NCI-H2107 treated with DMSO at 0.1 percent for 48 hours (cell line): ENCODE results near the gene HOXB4.

Experiments
- DNase-seq: peaks from one replicate; lab custom pipeline; 2025; ENCODE audit not compliant: unreplicated experiment; lab: John Stamatoyannopoulos, UW

HOXB4 gene

DNA sequence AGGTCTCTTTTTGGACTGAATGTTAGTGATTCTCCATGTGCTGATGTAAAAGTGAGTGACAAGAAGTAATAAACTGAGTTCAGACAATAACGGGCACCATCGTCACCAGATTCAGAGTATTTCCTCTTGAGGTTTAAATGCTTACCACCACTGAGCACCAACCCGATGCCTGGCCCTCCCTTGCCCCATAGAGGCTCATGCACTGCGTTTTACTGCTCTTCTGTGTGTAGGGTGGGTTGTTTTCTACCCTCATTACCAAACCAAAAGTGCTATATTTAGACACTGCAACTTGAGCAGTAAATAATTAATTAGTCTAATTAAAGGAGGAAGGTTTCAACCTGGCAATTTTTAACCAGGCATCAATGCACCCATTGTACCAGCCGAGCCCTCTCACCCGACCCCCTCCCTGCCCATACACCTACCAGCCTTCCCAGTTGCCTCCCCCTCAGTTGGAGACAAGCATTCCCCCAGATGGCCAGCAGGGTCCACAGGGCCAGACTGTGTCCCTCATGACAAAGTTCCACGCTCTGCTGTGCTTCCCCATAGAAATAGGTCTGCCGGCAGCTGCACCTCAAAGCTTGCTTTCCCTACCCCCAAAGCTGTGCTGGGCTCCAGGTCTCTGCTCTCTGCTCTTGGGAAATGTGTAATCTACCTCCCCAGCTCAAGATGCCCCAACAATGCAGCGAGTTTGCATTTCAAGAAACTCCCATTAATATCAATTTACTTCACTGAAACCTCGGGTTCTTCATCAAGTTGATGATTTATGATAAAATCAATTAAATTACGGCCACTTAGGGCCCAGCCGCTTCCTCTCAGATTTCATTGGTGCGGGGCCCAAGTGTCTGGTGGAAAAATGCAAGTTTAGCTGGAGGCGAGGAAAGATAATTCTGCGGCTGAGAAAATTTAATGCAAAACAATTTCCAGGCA, 16.0 kb downstream of the HOXB4 start:
- DNase-seq = no peak

DNA sequence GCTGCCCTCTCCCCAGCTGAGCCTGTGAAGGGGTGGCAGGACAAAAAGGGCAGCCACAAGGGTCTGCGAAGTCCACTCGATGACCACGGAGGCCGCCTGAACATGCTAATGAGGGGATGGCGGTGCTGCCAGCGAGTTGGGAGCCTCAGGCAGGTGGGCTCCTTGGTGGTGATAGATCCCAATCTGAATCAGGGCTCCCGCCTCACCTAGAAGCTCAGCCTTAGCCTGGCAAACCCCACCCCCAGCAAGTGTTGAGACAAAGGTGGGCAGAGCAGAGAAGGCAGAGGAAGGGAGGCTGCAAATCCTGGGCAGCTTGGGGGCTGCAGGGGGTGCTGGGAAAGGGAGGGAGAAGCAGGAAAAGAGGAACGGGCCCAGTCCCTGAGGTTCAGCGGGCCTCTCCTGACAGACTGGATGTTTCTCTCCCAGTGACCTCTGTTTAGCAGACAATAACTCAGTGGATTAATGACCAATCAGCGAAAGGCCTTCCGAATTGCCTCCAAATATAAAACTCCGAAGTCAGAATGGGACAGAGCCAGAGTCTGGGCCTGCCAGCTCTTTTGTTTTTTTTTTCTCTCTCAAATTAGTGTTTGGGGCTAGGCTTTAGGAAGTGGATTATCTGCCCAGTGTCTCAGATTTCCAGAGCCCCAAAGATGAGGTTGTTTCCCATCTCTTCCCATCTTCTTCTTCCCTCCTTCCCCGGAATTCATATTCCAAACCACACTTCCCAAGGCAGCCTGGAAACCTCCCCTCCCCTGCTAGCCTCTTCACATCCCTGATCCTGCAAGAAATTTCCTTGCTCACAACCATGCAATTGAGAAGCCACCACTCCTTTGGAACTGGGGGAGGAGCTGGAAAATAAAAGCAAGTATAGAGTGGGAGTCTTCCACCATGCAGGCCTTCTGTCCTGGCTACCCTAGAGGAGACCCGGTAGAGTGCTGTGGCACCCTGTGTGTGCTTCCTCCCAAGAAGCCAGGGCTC, 18.0 kb downstream of the HOXB4 start:
- DNase-seq = no peak

DNA sequence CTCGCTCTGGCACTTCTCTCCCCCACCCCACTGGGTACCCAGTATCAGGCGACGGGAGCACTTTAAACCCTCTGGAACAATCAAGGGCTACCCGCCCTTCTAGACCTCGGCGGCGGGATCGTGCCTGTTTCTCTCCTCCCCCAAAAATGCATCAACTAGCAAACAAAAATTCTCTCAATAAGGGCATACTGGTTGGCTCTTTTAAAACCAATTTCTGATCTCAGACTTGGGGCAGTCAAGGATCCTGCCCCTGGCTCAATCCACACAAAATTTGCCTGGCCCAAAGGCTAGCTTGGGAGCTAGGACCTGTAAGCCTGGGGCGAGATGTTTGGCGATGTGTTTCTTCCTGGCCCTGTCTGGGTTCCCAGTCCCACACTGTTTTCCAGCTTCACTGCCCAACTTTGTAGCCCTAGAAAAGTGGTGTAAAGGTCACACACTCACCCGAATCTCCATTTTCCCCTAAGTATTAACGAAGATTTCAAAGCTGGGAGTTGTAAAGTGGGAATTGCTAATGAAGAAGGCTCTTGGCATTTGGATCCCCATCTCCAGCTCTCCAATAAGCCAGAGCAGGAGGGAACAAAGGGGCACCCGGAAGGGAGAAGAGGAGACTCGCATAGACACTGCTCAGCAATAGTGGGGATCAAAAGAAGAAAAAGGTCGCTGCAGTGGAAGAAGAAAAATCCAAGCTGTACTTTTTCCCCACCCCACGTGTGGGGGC, 18.9 kb downstream of the HOXB4 start:
- DNase-seq = no peak

DNA sequence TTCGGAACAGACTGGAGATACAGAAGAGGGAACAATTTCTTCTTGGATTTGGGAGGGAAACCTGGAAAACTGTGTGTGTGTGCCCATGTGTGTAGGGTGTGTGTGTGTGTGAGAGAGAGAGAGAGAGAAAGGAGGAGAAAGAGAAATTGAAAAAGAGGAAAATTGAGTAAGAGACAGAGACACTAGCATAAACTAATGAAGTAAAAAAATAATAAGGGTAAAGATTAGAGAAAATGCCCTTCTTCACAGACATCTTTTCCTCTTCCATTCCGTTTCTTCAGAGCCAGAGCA, 19.4 kb downstream of the HOXB4 start:
- DNase-seq = no peak

DNA sequence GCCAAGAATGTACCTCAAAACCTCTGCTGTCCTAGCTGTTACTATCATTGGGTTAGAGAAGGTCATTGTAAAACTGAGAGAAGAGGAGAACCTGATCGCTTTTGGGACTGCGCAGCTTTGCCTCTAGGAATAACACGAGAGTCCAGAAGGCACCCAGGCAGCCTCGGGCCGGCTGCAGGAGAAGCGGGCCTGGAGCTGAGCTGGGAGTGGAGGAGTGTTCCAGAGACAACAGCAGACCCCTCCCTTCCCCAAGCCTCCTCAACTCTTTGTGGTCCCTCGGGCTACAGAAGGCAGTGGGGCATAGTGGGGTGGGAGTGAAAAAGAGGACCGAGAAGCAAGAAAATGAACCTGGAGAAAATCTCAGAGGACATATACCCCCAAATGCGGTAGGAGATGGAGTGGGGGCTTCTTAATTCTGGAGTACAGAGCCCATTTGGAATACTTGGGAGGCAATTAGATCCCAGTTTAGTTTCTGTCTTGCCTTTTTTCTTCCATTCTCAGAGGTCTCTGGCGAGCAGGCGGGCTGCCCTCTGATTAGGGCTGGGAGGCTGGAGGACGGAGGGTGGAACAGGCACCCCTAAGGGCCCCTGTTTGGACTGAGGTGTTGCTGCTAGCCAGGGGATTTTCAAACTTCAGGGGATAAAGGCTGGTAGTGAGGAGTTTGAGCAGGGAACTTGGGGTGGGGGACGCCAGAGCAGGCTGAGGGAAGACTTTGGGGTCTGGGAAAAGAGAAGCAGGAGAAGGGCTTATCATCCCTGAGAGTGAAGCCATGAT, 19.9 kb downstream of the HOXB4 start:
- no peak for DNase-seq

DNA sequence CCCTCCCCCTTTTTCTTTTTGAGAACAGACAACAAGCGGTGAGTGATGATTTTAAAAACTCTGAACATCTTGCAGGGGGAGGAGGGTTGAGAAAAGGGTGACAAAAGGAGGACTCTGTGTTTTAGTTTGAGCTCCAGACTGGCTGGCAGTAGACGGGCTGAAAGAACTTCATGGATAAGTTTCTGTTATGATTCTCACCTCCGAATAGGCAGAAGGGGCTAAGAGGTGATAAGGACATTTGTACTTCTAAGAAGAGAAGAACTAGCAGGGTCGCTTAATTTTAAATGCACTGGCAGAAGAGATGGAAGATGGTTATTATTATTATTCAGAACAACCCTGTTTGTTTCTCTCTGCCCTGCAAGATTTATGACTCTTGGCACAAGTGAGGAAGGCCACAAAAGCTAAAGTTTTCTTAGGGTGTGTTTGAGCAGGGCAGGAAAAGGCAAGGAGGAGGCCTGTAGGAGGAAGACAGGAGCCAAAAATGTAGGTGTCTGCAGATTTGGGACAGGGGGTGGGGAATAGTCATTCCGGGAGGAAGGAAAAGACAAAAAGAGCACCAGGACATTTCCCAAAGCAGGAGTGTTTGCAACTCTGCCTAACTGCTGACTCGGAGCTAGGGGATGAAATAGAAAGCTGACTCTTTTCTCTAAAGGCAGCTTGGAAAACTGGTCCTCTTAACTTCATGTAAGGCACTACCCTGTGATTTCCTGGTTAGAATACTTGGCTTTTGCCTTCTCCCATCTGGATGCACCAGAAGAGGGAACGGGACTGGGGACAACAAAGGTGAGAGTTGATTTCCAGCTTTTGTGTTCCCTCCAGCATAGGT, 21.4 kb downstream of the HOXB4 start:
- DNase-seq = no peak

DNA sequence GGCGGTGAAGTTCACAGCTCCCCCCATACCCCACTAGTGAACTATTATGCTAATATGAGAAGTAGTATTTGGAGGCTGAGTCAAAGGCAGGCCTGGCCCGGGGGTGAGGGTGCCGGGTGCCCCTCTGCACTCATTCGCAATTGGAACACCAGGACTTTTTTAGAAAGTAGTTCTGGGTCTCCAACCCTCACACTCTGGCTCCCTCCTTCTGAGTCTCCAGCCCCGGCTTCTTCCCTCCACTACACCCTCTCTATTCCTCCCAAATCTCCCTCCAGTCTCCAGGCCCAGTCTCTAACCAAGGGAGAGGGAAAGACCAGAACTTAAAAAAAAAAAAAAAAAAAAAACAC, 21.9 kb downstream of the HOXB4 start:
- DNase-seq = no peak

DNA sequence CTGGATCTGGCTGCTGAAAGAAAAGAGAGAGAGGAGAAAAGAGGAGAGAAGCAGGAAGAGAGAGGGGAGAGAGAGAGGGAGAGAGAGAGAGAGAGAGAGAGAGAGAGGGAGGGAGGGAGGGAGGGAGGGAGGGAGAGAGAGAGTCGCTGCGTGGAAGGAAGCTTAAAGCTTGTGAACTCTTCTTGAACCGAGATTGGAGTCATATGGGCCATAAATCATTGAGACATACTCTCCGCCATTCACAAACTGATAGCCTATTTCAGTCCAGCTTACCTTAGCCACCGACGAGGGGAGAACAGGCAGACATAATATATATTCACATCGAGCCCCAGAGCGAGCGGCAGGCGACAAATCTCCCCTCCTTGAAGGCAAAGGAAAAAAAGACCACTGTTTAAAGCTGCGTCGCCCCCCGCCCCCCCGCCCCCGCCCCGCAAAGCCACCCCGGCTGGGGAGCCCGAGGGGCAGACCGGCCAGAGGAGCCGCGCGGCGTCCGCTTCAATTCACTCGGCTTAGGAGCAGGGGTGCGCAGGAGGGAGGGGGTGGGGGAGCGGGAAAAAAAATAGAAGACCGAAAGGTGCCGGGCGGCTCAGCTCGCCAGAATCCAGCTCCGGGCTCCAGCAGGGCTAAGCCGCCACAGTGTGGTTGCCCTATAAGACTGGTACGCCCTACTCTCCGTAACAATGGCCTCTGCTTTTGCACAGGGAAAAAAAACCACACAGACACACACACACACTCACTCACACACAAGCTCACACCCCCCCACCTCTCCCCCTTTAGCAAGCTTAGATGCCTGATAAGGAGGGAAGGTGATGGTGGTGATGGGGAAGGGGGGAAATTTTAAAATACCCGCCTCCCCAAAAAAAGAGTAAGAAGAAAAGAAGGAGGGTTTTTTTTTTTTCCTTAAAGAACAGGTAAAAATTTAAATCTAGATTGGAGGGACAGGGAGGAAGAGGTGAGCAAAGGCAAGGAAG, 22.6 kb downstream of the HOXB4 start:
- DNase-seq = peak; percentile 83

DNA sequence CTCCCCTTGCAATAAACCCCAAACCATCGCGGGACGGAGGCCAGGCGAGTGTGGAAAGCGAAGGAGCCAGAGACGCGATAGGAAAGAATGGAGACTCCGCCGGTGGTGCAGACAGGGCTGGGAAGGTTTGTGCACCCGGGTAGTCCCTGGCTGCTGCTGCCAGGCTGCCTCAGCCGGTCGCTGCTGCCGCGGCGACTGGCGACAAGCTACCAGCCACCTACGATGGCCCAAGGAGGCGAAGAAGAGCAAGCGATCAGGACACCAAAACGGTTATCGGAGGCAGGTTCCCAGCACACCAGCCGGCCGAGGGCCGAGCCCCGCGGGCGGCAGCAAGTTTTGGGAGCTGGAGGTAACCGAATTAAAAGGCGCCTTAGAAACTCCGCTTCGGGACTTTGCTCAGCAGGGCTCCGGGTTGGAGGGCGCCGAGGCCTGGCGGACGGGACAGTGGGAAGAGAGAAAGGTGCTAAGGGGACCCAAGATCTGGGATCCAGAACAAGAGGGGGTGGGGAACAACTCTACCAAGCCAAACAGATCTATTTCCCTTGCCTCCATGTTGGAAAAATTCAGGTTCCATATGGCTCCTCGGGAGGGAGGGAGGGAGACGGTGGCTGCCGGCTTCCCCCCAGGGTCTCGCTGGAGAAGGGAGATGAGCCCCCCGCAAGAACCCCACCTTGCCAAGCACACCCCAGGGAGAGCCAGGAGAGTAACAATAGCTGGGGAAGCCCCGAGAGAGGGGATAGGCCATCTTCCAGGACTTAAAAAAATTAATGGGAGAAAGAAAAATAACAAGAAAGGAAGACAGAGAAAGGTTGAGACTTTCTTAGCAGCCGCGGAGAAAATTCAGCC, 23.5 kb downstream of the HOXB4 start:
- no peak for DNase-seq

DNA sequence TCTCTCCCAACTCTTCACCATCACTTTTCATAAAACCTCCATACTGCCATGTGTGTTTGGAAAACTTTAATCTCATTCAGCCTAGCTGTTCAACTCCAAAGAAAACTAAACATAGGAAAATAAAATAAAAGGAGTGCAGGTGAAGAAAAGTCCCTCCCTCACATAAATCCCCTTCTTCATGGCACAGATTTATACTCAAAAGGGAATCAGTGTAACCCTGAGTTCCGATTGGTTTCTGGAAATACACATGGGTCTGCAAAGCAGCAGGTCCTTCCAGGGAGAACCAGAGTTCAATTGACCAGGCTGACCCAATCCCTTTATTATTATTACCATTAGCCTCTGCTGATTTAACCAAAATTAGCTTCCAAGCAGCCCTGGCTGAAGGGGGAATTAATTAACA, 24.3 kb downstream of the HOXB4 start:
- DNase-seq = no peak

DNA sequence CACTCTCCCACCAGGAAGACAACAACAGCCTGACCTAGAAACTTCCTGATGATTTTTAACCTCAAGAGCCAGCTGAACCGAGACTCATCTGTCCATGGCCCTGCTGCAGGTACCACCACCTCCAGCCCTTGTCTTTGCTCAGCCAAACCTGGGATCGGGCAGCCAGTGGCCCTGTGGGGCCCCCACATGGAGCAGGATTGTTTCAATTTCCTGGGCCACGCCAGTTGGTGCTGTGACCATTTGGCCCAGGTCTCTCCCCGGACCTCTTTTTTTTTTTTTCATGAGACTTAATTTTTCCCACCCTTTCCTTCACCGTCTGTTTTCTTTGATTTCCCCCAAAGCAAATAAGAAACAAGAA, 25.0 kb downstream of the HOXB4 start:
- DNase-seq = no peak

DNA sequence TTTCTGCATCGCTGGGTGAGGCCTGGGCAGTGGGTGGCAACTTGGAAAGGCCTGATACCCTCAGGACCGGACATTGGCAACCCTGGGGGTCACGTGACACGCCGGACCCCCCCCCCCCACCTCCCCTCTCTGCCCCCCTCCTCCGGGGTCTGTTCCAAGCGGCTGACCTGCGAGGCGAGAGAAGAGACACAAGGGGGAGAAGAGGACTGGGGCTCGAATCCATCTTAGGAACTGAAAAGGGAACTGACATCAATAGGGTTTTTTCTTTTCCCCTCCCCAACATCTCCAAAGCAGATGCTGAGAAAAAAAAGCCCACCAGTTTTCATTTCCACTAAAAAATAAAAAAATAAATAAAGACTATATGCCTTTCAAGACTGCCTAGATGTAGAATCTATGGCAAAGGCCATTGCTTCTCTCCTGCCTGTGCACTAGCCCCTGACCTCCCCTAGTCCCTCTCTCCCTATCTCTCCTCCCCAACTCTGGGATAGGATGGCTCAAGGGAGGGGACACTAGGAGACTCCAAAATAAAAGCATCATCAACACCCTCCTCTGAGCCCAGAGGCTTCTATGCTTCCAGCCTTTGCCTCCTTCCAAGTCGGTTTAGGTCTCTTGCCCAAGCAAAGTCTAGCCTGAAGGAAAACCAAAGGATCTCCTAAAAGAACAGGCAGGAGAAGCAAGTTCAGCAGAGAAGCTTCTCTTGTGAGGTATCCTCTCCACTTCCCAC, 25.5 kb downstream of the HOXB4 start:
- peak; percentile 77 for DNase-seq

DNA sequence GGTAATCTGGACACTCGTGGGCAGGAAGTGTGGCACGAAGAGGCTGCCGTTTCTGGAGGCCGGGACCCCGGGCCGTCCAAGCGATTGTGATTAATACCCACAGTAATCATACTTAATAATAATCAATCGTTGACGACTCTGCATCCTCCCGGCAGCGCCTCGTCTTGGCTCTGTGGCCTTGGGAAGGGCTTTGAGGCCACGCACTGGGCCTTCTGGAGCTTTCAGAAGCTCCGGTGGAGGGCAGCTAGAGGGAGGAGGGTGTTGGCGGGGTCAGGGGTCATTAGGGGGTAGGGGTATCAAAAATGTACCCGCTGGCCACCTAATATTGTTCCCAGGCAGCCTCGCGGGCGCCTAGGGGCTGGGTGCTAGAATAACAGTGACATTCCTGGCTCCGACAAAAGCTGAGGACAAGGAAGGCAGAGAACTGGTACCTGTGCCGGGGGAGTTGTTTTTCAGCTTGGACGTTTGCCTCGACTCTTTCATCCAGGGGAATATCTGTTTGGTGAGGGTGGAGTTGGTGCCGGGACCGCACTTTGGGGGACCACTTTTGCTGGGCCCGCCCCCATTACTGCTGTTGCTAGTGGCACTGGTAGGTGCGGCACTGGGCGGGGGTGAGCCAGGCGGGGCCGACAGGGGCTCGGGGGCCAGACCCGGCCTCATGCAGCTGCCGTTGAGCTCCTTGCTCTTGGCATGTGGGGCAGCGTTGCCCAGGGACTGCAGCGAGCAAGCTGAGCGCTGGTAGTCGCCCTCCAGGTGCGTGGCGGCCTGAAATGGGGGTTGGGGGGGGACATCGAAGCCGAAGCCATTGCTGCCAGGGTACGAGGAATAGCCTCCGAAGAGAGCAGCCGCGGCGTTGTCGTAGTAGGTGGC, 26.3 kb downstream of the HOXB4 start:
- no peak for DNase-seq

DNA sequence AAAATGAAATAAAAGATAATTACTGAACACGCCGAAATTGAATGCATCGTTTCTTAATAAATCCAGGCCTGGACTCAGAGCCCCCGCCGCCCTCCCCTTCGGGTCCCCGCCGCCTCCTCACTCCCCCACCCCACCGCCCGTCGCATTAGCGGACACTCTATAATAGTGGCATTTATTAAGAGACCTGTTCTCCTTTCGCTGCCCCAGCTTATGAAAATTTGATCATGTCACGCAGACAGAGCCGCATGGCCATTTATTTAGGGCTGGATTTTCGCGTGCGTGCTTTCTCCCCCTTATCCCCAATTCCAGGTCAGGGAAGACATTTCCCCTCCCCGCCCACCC, 27.0 kb downstream of the HOXB4 start:
- no peak for DNase-seq

DNA sequence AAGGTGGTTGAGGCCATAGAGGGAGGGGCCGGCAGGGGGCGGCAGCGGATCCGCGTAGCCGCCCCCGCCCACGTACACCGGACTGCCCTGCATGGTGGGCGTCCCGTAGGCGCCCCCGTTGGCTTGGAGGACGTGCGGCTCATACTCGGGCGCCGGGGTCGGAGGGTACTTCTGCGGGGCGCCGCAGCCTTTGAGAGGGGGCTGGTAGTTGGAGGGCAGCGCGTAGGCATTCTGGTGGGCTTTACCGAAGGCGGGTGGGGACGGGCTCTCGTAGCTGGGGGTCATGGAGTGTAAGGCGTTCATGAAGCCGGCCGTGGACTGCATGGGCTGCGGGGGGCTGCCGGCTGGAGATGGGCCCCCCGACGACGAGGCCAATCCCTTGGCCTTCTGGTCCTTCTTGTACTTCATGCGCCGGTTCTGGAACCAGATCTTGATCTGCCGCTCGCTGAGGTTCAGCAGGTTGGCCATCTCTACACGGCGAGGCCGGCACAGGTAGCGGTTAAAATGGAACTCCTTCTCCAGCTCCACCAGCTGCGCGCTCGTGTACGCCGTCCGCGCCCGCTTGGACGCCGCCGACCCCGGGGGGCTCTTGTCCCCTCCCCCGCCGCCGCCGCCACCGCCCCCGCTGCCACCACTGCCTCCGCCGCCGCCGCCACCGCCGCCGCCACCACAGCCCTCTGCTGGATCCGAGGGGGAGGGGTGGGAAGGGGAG, 27.5 kb downstream of the HOXB4 start:
- DNase-seq = no peak
